Measurements from ENCODE around the gene TBC1D4. TPM values are rescaled to one million over a fixed set of nuclear protein-coding genes. Genes with fewer than 3 reads are reported as not detected.
A peak's percentile ranks its signal among the peaks of the same experiment; 100 is the strongest.

TBC1D4 gene
- total RNA-seq, 2 experiments from 2014 or later = 13.9 to 23.6 TPM

GRCh38 chr13:75506018-75506417 lies 24.0 kb upstream of the TBC1D4 start:
- Mint-ChIP-seq H3K4me1 (no peaks in the 10 kb centered on the region), H3K27ac (no peak overlapping the region), H3K27me3 (peaks cover 6% of the 10 kb centered on the region), H3K9me3 (ENCODE audit: low read depth) (no peaks in the 10 kb centered on the region), H3K4me3 (no peak overlapping the region), H3K36me3 (no peaks in the 10 kb centered on the region)
- ATAC-seq (no peak), DNase-seq (no peak)
- CTCF ChIA-PET = no interaction called here

- Mint-ChIP-seq H3K4me3 (no peak overlapping the region), H3K27me3 (peaks cover 6% of the 10 kb centered on the region), H3K36me3 (no peaks in the 10 kb centered on the region), H3K9me3 (ENCODE audit: low read depth) (no peaks in the 10 kb centered on the region), H3K4me1 (no peaks in the 10 kb centered on the region), H3K27ac (no peak overlapping the region)
- DNase-seq = no peak
- CTCF ChIA-PET = no interaction called here
- ATAC-seq = no peak
Observed at GRCh38 chr13:75505327-75505726, 23.4 kb upstream of the TBC1D4 start.

- Mint-ChIP-seq H3K27ac (no peak overlapping the region), H3K4me3 (no peak overlapping the region), H3K9me3 (ENCODE audit: low read depth) (no peaks in the 10 kb centered on the region), H3K27me3 (peaks cover 15% of the 10 kb centered on the region), H3K4me1 (no peaks in the 10 kb centered on the region), H3K36me3 (no peaks in the 10 kb centered on the region)
- CTCF ChIA-PET = interaction anchor here (1.2 kb wide), 1 partner anchor 10 kb away, joined by 3 read pairs; no protein-coding TSS in a partner anchor
- ATAC-seq (no peak), DNase-seq (no peak)
Observed at GRCh38 chr13:75495938-75496337, 14.0 kb upstream of the TBC1D4 start.

- no peaks in the 10 kb centered on the region for H3K9me3 Mint-ChIP-seq (ENCODE audit: low read depth)
- ATAC-seq (no peak), DNase-seq (no peak)
- H3K27ac Mint-ChIP-seq = no peak overlapping the region
- peaks cover 15% of the 10 kb centered on the region for H3K27me3 Mint-ChIP-seq
- H3K4me3 Mint-ChIP-seq = no peak overlapping the region
- H3K36me3 Mint-ChIP-seq = no peaks in the 10 kb centered on the region
- CTCF ChIA-PET = no interaction called here
- H3K4me1 Mint-ChIP-seq = peaks cover 6% of the 10 kb centered on the region
Observed at GRCh38 chr13:75494491-75494890, 12.5 kb upstream of the TBC1D4 start.

- H3K27ac Mint-ChIP-seq = no peak overlapping the region
- peaks cover 12% of the 10 kb centered on the region for H3K27me3 Mint-ChIP-seq
- ATAC-seq (no peak), DNase-seq (no peak)
- H3K4me3 Mint-ChIP-seq = no peak overlapping the region
- no peaks in the 10 kb centered on the region for H3K36me3 Mint-ChIP-seq
- CTCF ChIA-PET = interaction anchor here (1.9 kb wide), 1 partner anchor 11 kb away, joined by 6 read pairs; the partner anchor contains the start of gene TBC1D4
- peaks cover 10% of the 10 kb centered on the region for H3K4me1 Mint-ChIP-seq
- no peaks in the 10 kb centered on the region for H3K9me3 Mint-ChIP-seq (ENCODE audit: low read depth)
Observed at GRCh38 chr13:75493156-75493555, 11.2 kb upstream of the TBC1D4 start.

GRCh38 chr13:75492389-75492788 lies 10.4 kb upstream of the TBC1D4 start:
- no peaks in the 10 kb centered on the region for H3K36me3 Mint-ChIP-seq
- H3K4me3 Mint-ChIP-seq = no peak overlapping the region
- ATAC-seq = no peak
- CTCF ChIA-PET = interaction anchor here (1.9 kb wide), 1 partner anchor 10 kb away, joined by 6 read pairs; the partner anchor contains the start of gene TBC1D4
- DNase-seq = no peak
- no peaks in the 10 kb centered on the region for H3K9me3 Mint-ChIP-seq (ENCODE audit: low read depth)
- H3K27ac Mint-ChIP-seq = no peak overlapping the region
- H3K4me1 Mint-ChIP-seq = peaks cover 10% of the 10 kb centered on the region
- peaks cover 16% of the 10 kb centered on the region for H3K27me3 Mint-ChIP-seq

- ATAC-seq = no peak
- no peak for DNase-seq
- Mint-ChIP-seq H3K9me3 (ENCODE audit: low read depth) (no peaks in the 10 kb centered on the region), H3K4me1 (peaks cover 14% of the 10 kb centered on the region), H3K4me3 (no peak overlapping the region), H3K36me3 (no peaks in the 10 kb centered on the region), H3K27ac (no peak overlapping the region), H3K27me3 (peaks cover 24% of the 10 kb centered on the region)
- CTCF ChIA-PET = no interaction called here
Observed at GRCh38 chr13:75491376-75491775, 9.4 kb upstream of the TBC1D4 start.

GRCh38 chr13:75489502-75490263 lies 7.7 kb upstream of the TBC1D4 start:
- no peak overlapping the region for H3K27ac Mint-ChIP-seq
- CTCF ChIA-PET = interaction anchor here (0.9 to 1.0 kb wide), 2 partner anchors 42 to 60 kb away, joined by 3 read pairs; partner anchors contain the start of gene UCHL3
- DNase-seq (peak; percentile 46), ATAC-seq (peak; percentile 73)
- peaks cover 20% of the 10 kb centered on the region for H3K4me1 Mint-ChIP-seq
- no peaks in the 10 kb centered on the region for H3K9me3 Mint-ChIP-seq (ENCODE audit: low read depth)
- H3K36me3 Mint-ChIP-seq = no peaks in the 10 kb centered on the region
- peaks cover 40% of the 10 kb centered on the region for H3K27me3 Mint-ChIP-seq
- H3K4me3 Mint-ChIP-seq = peak overlapping the region; percentile 34

GRCh38 chr13:75486146-75487062 lies 4.4 kb upstream of the TBC1D4 start:
- H3K4me3 Mint-ChIP-seq = no peak overlapping the region
- ATAC-seq (no peak), DNase-seq (no peak)
- H3K9me3 Mint-ChIP-seq (ENCODE audit: low read depth) = no peaks in the 10 kb centered on the region
- CTCF ChIA-PET = interaction anchor here (0.8 to 2.5 kb wide), 6 partner anchors 9 to 113 kb away, joined by 3 to 10 read pairs (median 4); partner anchors contain the start of gene COMMD6
- H3K36me3 Mint-ChIP-seq = no peaks in the 10 kb centered on the region
- peaks cover 48% of the 10 kb centered on the region for H3K27me3 Mint-ChIP-seq
- H3K4me1 Mint-ChIP-seq = peaks cover 20% of the 10 kb centered on the region
- no peak overlapping the region for H3K27ac Mint-ChIP-seq

GRCh38 chr13:75485286-75486062 lies 3.5 kb upstream of the TBC1D4 start:
- Mint-ChIP-seq H3K4me1 (peaks cover 26% of the 10 kb centered on the region), H3K4me3 (no peak overlapping the region), H3K36me3 (no peaks in the 10 kb centered on the region), H3K9me3 (ENCODE audit: low read depth) (no peaks in the 10 kb centered on the region), H3K27me3 (peaks cover 56% of the 10 kb centered on the region), H3K27ac (no peak overlapping the region)
- CTCF ChIA-PET = interaction anchor here (0.8 to 2.5 kb wide), 7 partner anchors 10 to 112 kb away, joined by 3 to 10 read pairs (median 3); partner anchors contain the start of gene COMMD6
- DNase-seq (no peak), ATAC-seq (no peak)

GRCh38 chr13:75482820-75483079 lies 781 bp upstream of the TBC1D4 start:
- DNase-seq = no peak
- H3K9me3 Mint-ChIP-seq (ENCODE audit: low read depth) = no peaks in the 10 kb centered on the region
- peaks cover 80% of the 10 kb centered on the region for H3K27me3 Mint-ChIP-seq
- ATAC-seq = no peak
- H3K36me3 Mint-ChIP-seq = no peaks in the 10 kb centered on the region
- no peak overlapping the region for H3K27ac Mint-ChIP-seq
- CTCF ChIA-PET = interaction anchor here (0.8 to 2.3 kb wide), 12 partner anchors 10 to 114 kb away, joined by 3 to 8 read pairs (median 4); partner anchors contain the start of gene COMMD6
- H3K4me1 Mint-ChIP-seq = peaks cover 16% of the 10 kb centered on the region
- H3K4me3 Mint-ChIP-seq = peak overlapping the region; percentile 96

GRCh38 chr13:75481176-75482069 lies 546 bp downstream of the TBC1D4 start:
- Mint-ChIP-seq H3K4me3 (peak overlapping the region; percentile 96), H3K27ac (no peak overlapping the region), H3K9me3 (ENCODE audit: low read depth) (no peaks in the 10 kb centered on the region), H3K4me1 (peaks cover 12% of the 10 kb centered on the region), H3K27me3 (peaks cover 77% of the 10 kb centered on the region), H3K36me3 (no peaks in the 10 kb centered on the region)
- ATAC-seq = peak; percentile 43
- no peak for DNase-seq
- CTCF ChIA-PET = interaction anchor here (0.9 to 2.3 kb wide), 8 partner anchors 11 to 225 kb away, joined by 3 to 8 read pairs (median 4); no protein-coding TSS in a partner anchor

Measured in activated CD8-positive, alpha-beta memory T cell treated with anti-CD3 and anti-CD28 coated beads, Interleukin-2, amount 10 ng/mL, durations not matched to agents 7 days and 5 days (primary cell).